HepG2 (cell line): ENCODE measurements around the gene UCKL1. TPM values are rescaled to one million over a fixed set of nuclear protein-coding genes. Genes with fewer than 3 reads are reported as not detected.
A peak's percentile ranks its signal among the peaks of the same experiment; 100 is the strongest.

ENCODE experiments used
- ATAC-seq: fragments of 200-7000 bp; cut with Tn5 transposase; 3 replicates; pipeline ENCODE4 v1.9.1; 2020; ENCODE audit warnings: mild to moderate bottlenecking, moderate library complexity
- BruUV-seq: library from RNA; stranded (reverse); fragments of 400-500 nt; replicated peaks from 2 replicates; lab custom pipeline; 2021; lab: Mats Ljungman, UMichigan
- CTCF ChIA-PET: fragments of 300-600 bp; formaldehyde crosslinking; extraction: SDS; loops from one replicate; lab custom pipeline; 2021; ENCODE audit warnings: low total read pairs, inconsistent platforms, low intra/inter-chr PET ratio; lab: Yijun Ruan, JAX
- POLR2A ChIA-PET: fragments of 350-600 bp; sonication (Branson Sonifier 250); formaldehyde crosslinking; loops from one replicate; lab custom pipeline; 2020; ENCODE audit warnings: antibody characterized with exemption, inconsistent platforms; lab: Yijun Ruan, JAX
- DNase-seq: peaks from one replicate; pipeline ENCODE4 v3.0.0-alpha.2; 2015; ENCODE audit warnings: low spot score
- FAIRE-seq: peaks from 3 replicates; lab custom pipeline; 2011; peaks lifted over from hg19 to GRCh38; lab: Jason Lieb, UNC
- H2AFZ ChIP-seq: one replicate; pipeline ENCODE4 v1.6.1; 2011; ENCODE audit warnings: low read length, inconsistent platforms
- H3K27ac ChIP-seq: fragments of 300-600 bp; 3 replicates; pipeline ENCODE4 v1.8.0; 2011; ENCODE audit warnings: mixed run types, mild to moderate bottlenecking, mixed read lengths, low read length, inconsistent platforms; ENCODE audit not compliant: insufficient read depth; ENCODE audit errors: extremely low read length
- H3K27me3 ChIP-seq, 2 experiments: fragments of 200-600 bp in 1 of 2; 2 replicates in 1 of 2; 3 replicates in 1 of 2; pipeline versions ENCODE4 v1.6.0 to v1.8.0; 2011; ENCODE audit warnings: low read length in 2 of 2, mild to moderate bottlenecking in 2 of 2, moderate library complexity in 2 of 2, inconsistent platforms in 1 of 2; ENCODE audit not compliant: insufficient read depth in 2 of 2, control insufficient read depth in 1 of 2
- H3K36me3 ChIP-seq, 2 experiments: fragments of 200-600 bp in 1 of 2; replicated peaks in 1 of 2; 2 replicates in 1 of 2; 3 replicates in 1 of 2; pipeline versions ENCODE4 v1.5.1 to v1.8.0; 2011; ENCODE audit warnings: low read length in 2 of 2, inconsistent platforms in 1 of 2; ENCODE audit not compliant: insufficient read depth in 2 of 2, control insufficient read depth in 1 of 2
- H3K4me1 ChIP-seq: 2 replicates; pipeline ENCODE4 v1.5.1; 2012; ENCODE audit warnings: low read length, inconsistent platforms; ENCODE audit not compliant: insufficient read depth
- H3K4me2 ChIP-seq: 2 replicates; pipeline ENCODE4 v1.6.0; 2011; ENCODE audit warnings: low read depth, low read length, inconsistent platforms
- H3K4me3 ChIP-seq, 3 experiments: fragments of 200-600 bp in 1 of 3; sonication (generic), shearing (Covaris generic) in 1 of 3; replicated peaks in 1 of 3; 2 replicates each; pipeline ENCODE4 v1.5.1; 2011 to 2016; ENCODE audit warnings: low read length in 3 of 3, inconsistent platforms in 2 of 3, low read depth in 2 of 3, mild to moderate bottlenecking in 2 of 3, control low read depth in 1 of 3, mixed read lengths in 1 of 3; ENCODE audit not compliant: insufficient read depth in 1 of 3
- H3K79me2 ChIP-seq: one replicate; pipeline ENCODE4 v1.6.1; 2011; ENCODE audit warnings: low read length, inconsistent platforms; ENCODE audit not compliant: insufficient read depth
- H3K9ac ChIP-seq: 2 replicates; pipeline ENCODE4 v1.6.0; 2011; ENCODE audit warnings: mild to moderate bottlenecking, low read depth, low read length, inconsistent platforms; ENCODE audit not compliant: insufficient read depth
- H3K9me3 ChIP-seq: 2 replicates; pipeline ENCODE4 v1.5.1; 2012; ENCODE audit warnings: mild to moderate bottlenecking, low read length
- H4K20me1 ChIP-seq: 2 replicates; pipeline ENCODE4 v1.6.0; 2011; ENCODE audit warnings: inconsistent platforms, mild to moderate bottlenecking, low read length, moderate library complexity; ENCODE audit not compliant: insufficient read depth
- AKAP8 ChIP-seq: sonication (generic); formaldehyde crosslinking; IDR thresholded peaks from 2 replicates; pipeline ENCODE4 v1.5.1; 2020; ENCODE audit warnings: mild to moderate bottlenecking, missing genetic modification reagents
- HOXA7 ChIP-seq: sonication (generic); formaldehyde crosslinking; IDR thresholded peaks from 2 replicates; pipeline ENCODE4 v1.8.1; 2022; ENCODE audit warnings: mild to moderate bottlenecking, missing genetic modification reagents, moderate library complexity
- PHF8 ChIP-seq: sonication (generic); formaldehyde crosslinking; IDR thresholded peaks from 2 replicates; pipeline ENCODE4 v1.5.0; 2020; ENCODE audit warnings: missing genetic modification reagents
- SALL1 ChIP-seq: sonication (generic); formaldehyde crosslinking; IDR thresholded peaks from 2 replicates; pipeline ENCODE4 v1.8.0; 2022; ENCODE audit warnings: mild to moderate bottlenecking, missing genetic modification reagents
- SOX5 ChIP-seq: IDR thresholded peaks from 2 replicates; pipeline ENCODE4 v1.6.1; 2016; ENCODE audit warnings: borderline replicate concordance
- ZNF337 ChIP-seq: sonication (generic); formaldehyde crosslinking; IDR thresholded peaks from 2 replicates; pipeline ENCODE4 v1.5.1; 2020; ENCODE audit warnings: missing genetic modification reagents, low read depth, mild to moderate bottlenecking, borderline replicate concordance
- ZNF547 ChIP-seq: sonication (generic); formaldehyde crosslinking; IDR thresholded peaks from 2 replicates; pipeline ENCODE4 v1.5.1; 2020; ENCODE audit warnings: mild to moderate bottlenecking, missing genetic modification reagents
- ZNF570 ChIP-seq: sonication (generic); formaldehyde crosslinking; IDR thresholded peaks from 2 replicates; pipeline ENCODE4 v1.4.0; 2020; ENCODE audit warnings: mild to moderate bottlenecking, missing genetic modification reagents, borderline replicate concordance
- ZNF710 ChIP-seq: sonication (generic); formaldehyde crosslinking; IDR thresholded peaks from 2 replicates; pipeline ENCODE4 v1.5.0; 2020; ENCODE audit warnings: mild to moderate bottlenecking, missing genetic modification reagents, borderline replicate concordance
- ZNF776 ChIP-seq: sonication (generic); formaldehyde crosslinking; IDR thresholded peaks from 2 replicates; pipeline ENCODE4 v1.4.0; 2020; ENCODE audit warnings: mild to moderate bottlenecking, missing genetic modification reagents
- ZNF777 ChIP-seq: sonication (generic); formaldehyde crosslinking; IDR thresholded peaks from 2 replicates; pipeline ENCODE4 v1.4.0; 2020; ENCODE audit warnings: missing genetic modification reagents
- ZNF83 ChIP-seq: sonication (generic); formaldehyde crosslinking; IDR thresholded peaks from 2 replicates; pipeline ENCODE4 v1.4.0; 2020; ENCODE audit warnings: missing genetic modification reagents, mild to moderate bottlenecking, borderline replicate concordance
- ZNF883 ChIP-seq: sonication (generic); formaldehyde crosslinking; IDR thresholded peaks from 2 replicates; pipeline ENCODE4 v1.5.1; 2020; ENCODE audit warnings: mild to moderate bottlenecking, missing genetic modification reagents; ENCODE audit errors: not compliant biosample characterization
- WGBS: methylation state at CpG from one replicate; pipeline ENCODE4 v1.1.6; 2017; ENCODE audit warnings: low lambda C conversion rate; 5-methylcytosine and 5-hydroxymethylcytosine counted together
- in situ Hi-C: cut with HindIII; loops from 2 replicates; pipeline ENCODE4 v1.10.0; 2017; ENCODE audit warnings: low pct_unique_long_range_greater_than_20kb; ENCODE audit not compliant: extremely low pct_ligation_motif_present
- intact Hi-C: fragments of 100-400 bp; cut with micrococcal nuclease; formaldehyde crosslinking; loops from one replicate; pipeline ENCODE4 v1.10.0; 2022; ENCODE audit not compliant: unreplicated experiment
- polyA plus RNA-seq, 8 experiments: library from polyadenylated mRNA; depleted of rRNA in 3 of 8; stranded (reverse) in 7 of 8; unstranded in 1 of 8; fragments of >200 nt; fragmentation: Illumina TruSeq in 4 of 8; extraction: Trizol in 4 of 8; gene quantifications; 2 replicates each; pipeline versions ENCODE4 v1.2.1 to v1.2.3, GENCODE V29; 2011 to 2016; ENCODE audit warnings: low read depth in 4 of 8, missing spikeins in 1 of 8, mixed read lengths in 1 of 8; ENCODE audit not compliant: insufficient read depth in 1 of 8
- total RNA-seq, 5 experiments: library from RNA; depleted of rRNA; stranded (reverse); fragments of >200 nt; fragmentation: Illumina TruSeq; extraction: Trizol; gene quantifications; 2 replicates each; pipeline ENCODE4 v1.2.3, GENCODE V29; 2016; ENCODE audit warnings: low read depth in 1 of 5
- TF ChIP-seq, protein P1 (sequence below): sonication (generic); IDR thresholded peaks from 2 replicates; pipeline ENCODE4 v1.6.1; 2016; ENCODE audit warnings: low read depth, borderline replicate concordance
- TF ChIP-seq, protein P2 (sequence below): sonication (generic); formaldehyde crosslinking; IDR thresholded peaks from 2 replicates; pipeline ENCODE4 v1.5.0; 2020; ENCODE audit warnings: mild to moderate bottlenecking, low read depth, missing genetic modification reagents, borderline replicate concordance
- TF ChIP-seq, protein P3 (sequence below): sonication (generic); formaldehyde crosslinking; IDR thresholded peaks from 2 replicates; pipeline ENCODE4 v1.5.1; 2020; ENCODE audit warnings: missing genetic modification reagents, mild to moderate bottlenecking, borderline replicate concordance

UCKL1 gene
- total and polyA plus RNA-seq, 2 of the 13 experiments (the other 11 are each of a cell fraction or from before 2014, with no cell fraction given), result 50.2 to 126 TPM

GRCh38 chr20:63977739-63978276 is 21.6 kb upstream of the UCKL1 start (continued):
- TF ChIP-seq SOX5 (CRISPR knock-in tag), result peak; percentile 40; the same call in 1 of the 2 replicates

DNA sequence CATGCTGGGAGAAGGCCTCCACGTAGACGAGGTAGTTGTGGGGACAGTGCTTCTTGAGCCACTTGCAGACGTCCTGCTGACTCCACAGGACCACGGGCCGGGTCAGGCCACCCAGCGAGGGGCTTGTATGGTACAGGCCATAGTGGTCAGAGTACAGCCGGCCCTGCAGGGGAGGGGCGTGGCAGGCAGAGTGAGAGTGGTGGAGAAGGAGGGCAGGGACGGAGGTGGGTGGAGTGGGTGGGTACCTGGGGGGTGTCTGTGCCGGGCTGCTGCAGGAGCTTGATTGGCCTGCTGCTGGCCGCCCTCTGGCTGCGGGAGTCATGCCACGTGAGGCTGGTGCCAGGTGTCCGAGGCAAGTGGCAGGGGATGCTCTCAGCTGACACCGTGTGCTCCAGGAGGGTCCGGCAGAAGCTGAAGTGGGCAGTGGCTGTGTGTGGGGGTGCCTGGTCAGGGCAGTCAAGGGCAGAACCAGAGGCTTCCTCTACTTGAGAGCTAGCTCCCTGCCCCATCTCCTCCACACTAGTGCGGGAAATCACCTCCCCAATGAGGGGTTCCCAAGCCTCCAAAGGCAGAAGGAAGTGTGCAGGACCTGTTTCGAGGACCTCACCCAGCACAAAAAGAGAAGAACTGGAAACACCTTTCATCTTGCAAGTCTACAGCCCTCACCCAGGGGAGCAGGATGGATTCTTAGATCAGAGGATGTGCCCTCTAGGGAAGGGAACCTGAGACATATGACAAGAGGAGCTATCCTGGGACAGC is 20.9 kb upstream of the UCKL1 start:
- in situ Hi-C loops, result loop anchor here (5.0 kb wide), 1 partner anchor 80 kb away; no protein-coding TSS in a partner anchor
- peaks cover 45% of the 10 kb centered on the region for H3K4me1 ChIP-seq
- H3K27me3 ChIP-seq, result no peaks in the 10 kb centered on the region; a peak in 1 of 5 replicates
- H3K9ac ChIP-seq, result no peak overlapping the region; the same call in 1 of the 2 replicates
- H3K79me2 ChIP-seq, result peaks cover 10% of the 10 kb centered on the region
- intact Hi-C loops, result no loop called here
- ATAC-seq (no peak), DNase-seq (no peak), FAIRE-seq (no peak)
- no peak overlapping the region for H2AFZ ChIP-seq
- H3K4me2 ChIP-seq, result peak overlapping the region; percentile 99
- peak overlapping the region; percentile 3 for H3K27ac ChIP-seq
- no peaks in the 10 kb centered on the region for H3K9me3 ChIP-seq
- no TSS peak for BruUV-seq
- H4K20me1 ChIP-seq, result peaks cover 3% of the 10 kb centered on the region; the same call in 1 of the 2 replicates
- peak overlapping the region in 1 of 3 experiments; percentile 99; a peak in 1 of 6 replicates for H3K4me3 ChIP-seq
- 96% methylated on average over 18 of the region's 18 CpGs for WGBS
- ChIA-PET CTCF (interaction anchor here (1.3 kb wide), 1 partner anchor 68 kb away, joined by 5 read pairs; no protein-coding TSS in a partner anchor), POLR2A (interaction anchor here (0.8 to 1.5 kb wide), 4 partner anchors 9 to 439 kb away, joined by 3 to 8 read pairs (median 4); partner anchors contain the start of genes TPD52L2 and UCKL1)
- no peaks in the 10 kb centered on the region; a peak in 2 of 5 replicates for H3K36me3 ChIP-seq
- TF ChIP-seq ZNF570 (CRISPR knock-in tag) (0 out of 2 replicates have a peak, but pooled peaks have one; percentile 9), PHF8 (CRISPR knock-in tag) (no peak), AKAP8 (CRISPR knock-in tag) (0 out of 2 replicates have a peak, but pooled peaks have one; percentile 18), ZNF777 (CRISPR knock-in tag) (0 out of 2 replicates have a peak, but pooled peaks have one; percentile 7), HOXA7 (CRISPR knock-in tag) (no peak), ZNF83 (CRISPR knock-in tag) (peak; percentile 23; the same call in 1 of the 2 replicates), ZNF776 (CRISPR knock-in tag) (0 out of 2 replicates have a peak, but pooled peaks have one; percentile 48), ZNF710 (peak; percentile 13; the same call in 1 of the 2 replicates), ZNF547 (0 out of 2 replicates have a peak, but pooled peaks have one; percentile 44), ZNF883 (CRISPR knock-in tag) (peak; percentile 68), SALL1 (CRISPR knock-in tag) (no peak), ZNF337 (CRISPR knock-in tag) (0 out of 2 replicates have a peak, but pooled peaks have one; percentile 7)
- TF ChIP-seq, protein P1, sequence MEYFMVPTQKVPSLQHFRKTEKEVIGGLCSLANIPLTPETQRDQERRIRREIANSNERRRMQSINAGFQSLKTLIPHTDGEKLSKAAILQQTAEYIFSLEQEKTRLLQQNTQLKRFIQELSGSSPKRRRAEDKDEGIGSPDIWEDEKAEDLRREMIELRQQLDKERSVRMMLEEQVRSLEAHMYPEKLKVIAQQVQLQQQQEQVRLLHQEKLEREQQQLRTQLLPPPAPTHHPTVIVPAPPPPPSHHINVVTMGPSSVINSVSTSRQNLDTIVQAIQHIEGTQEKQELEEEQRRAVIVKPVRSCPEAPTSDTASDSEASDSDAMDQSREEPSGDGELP, result no peak
- TF ChIP-seq, protein P2, sequence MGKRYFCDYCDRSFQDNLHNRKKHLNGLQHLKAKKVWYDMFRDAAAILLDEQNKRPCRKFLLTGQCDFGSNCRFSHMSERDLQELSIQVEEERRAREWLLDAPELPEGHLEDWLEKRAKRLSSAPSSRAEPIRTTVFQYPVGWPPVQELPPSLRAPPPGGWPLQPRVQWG (CRISPR knock-in tag), result no peak
- TF ChIP-seq, protein P3, sequence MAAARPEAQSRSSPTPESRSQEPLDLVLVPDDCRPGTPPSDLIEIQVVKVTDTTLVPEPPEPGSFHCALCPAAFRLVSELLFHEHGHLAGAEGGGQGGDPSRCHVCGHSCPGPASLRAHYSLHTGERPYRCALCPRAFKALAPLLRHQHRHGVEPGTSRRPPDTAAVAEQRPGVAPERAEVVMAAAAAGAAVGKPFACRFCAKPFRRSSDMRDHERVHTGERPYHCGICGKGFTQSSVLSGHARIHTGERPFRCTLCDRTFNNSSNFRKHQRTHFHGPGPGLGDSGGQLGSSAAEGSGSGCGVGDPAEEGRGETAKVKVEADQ (CRISPR knock-in tag), result peak; percentile 34; the same call in 1 of the 2 replicates
